SU-DHL-6 (cell line): Measurements from ENCODE around the gene LDB2.

Experiments used
- H2AFZ ChIP-seq: fragments of 200-600 bp; sonication (generic); 2 replicates; pipeline ENCODE4 v1.6.1; 2014; ENCODE audit warnings: low read depth, mild to moderate bottlenecking, moderate library complexity, mixed read lengths, antibody characterized with exemption, low read length; ENCODE audit not compliant: severe bottlenecking
- H3F3A ChIP-seq: fragments of 200-600 bp; shearing (Covaris generic); 2 replicates; pipeline ENCODE4 v1.6.0; 2016; ENCODE audit warnings: antibody characterized with exemption, mild to moderate bottlenecking; ENCODE audit not compliant: insufficient read depth
- H3K27ac ChIP-seq: fragments of 200-600 bp; sonication (generic); 2 replicates; pipeline ENCODE4 v1.5.1; 2016; ENCODE audit warnings: low read depth, mild to moderate bottlenecking, low read length, moderate library complexity, mixed read lengths
- H3K27me3 ChIP-seq: fragments of 200-600 bp; sonication (generic), shearing (Covaris generic); 2 replicates; pipeline ENCODE4 v1.6.0; 2014; ENCODE audit warnings: mild to moderate bottlenecking, low read length
- H3K36me3 ChIP-seq: fragments of 200-600 bp; sonication (generic); 2 replicates; pipeline ENCODE4 v1.6.1; 2014; ENCODE audit warnings: mild to moderate bottlenecking, low read length, mixed read lengths
- H3K4me2 ChIP-seq: fragments of 300-600, 200-600 bp; shearing (Covaris generic), sonication (generic); 2 replicates; pipeline ENCODE4 v1.6.0; 2014; ENCODE audit warnings: low read length, low read depth, mild to moderate bottlenecking; ENCODE audit not compliant: poor library complexity, severe bottlenecking
- H3K4me3 ChIP-seq: fragments of 200-600 bp; sonication (generic); 2 replicates; pipeline ENCODE4 v1.5.1; 2014; ENCODE audit warnings: antibody characterized with exemption, low read length, mild to moderate bottlenecking, mixed read lengths; ENCODE audit not compliant: insufficient read depth, poor library complexity, severe bottlenecking
- H3K79me2 ChIP-seq: fragments of 200-600 bp; sonication (generic); 2 replicates; pipeline ENCODE4 v1.6.1; 2014; ENCODE audit warnings: mild to moderate bottlenecking, low read length, moderate library complexity; ENCODE audit not compliant: insufficient read depth
- H3K9ac ChIP-seq: fragments of 200-600 bp; sonication (generic); 2 replicates; pipeline ENCODE4 v1.7.0; 2014; ENCODE audit warnings: mild to moderate bottlenecking, low read length
- H3K9me2 ChIP-seq: fragments of 200-600 bp; sonication (generic); replicated peaks from 2 replicates; pipeline ENCODE4 v1.6.1; 2014; ENCODE audit warnings: low read length; ENCODE audit not compliant: insufficient read depth
- H3K9me3 ChIP-seq: fragments of 200-600 bp; sonication (generic); 2 replicates; pipeline ENCODE4 v1.6.1; 2014; ENCODE audit warnings: low read length, mixed read lengths; ENCODE audit not compliant: insufficient read depth
- H4K20me1 ChIP-seq: fragments of 200-600 bp; sonication (generic); 2 replicates; pipeline ENCODE4 v1.6.1; 2014; ENCODE audit warnings: low read depth, mild to moderate bottlenecking, antibody characterized with exemption, low read length, moderate library complexity, mixed read lengths
- CTCF ChIP-seq: fragments of 200-600 bp; sonication (generic); IDR thresholded peaks from one replicate; pipeline ENCODE4 v1.5.1; 2017; ENCODE audit warnings: antibody characterized with exemption, mild to moderate bottlenecking, low read length, moderate library complexity; ENCODE audit not compliant: insufficient read depth, poor library complexity, severe bottlenecking
- EZH2phosphoT487 ChIP-seq: fragments of 200-600 bp; sonication (generic), shearing (Covaris generic); conservative IDR thresholded peaks from 2 replicates; pipeline ENCODE4 v1.6.1; 2018; ENCODE audit warnings: mild to moderate bottlenecking, antibody characterized with exemption, low read length, moderate library complexity, mixed read lengths

The LDB2 gene

GRCh38 chr4:16462656-16463055 is 435.8 kb downstream of the LDB2 start:
- H3K27me3 ChIP-seq: no peaks in the 10 kb centered on the region
- no peak overlapping the region for H2AFZ ChIP-seq
- H4K20me1 ChIP-seq: no peaks in the 10 kb centered on the region
- no peaks in the 10 kb centered on the region for H3K36me3 ChIP-seq
- no peaks in the 10 kb centered on the region for H3K9me2 ChIP-seq
- no peak for TF ChIP-seq EZH2phosphoT487
- no peak for TF ChIP-seq CTCF
- H3K4me3 ChIP-seq: no peak overlapping the region
- no peak overlapping the region for H3K27ac ChIP-seq
- no peaks in the 10 kb centered on the region for H3K79me2 ChIP-seq
- no peaks in the 10 kb centered on the region for H3K9me3 ChIP-seq
- H3K4me2 ChIP-seq: no peak overlapping the region
- H3F3A ChIP-seq: no peaks in the 10 kb centered on the region
- no peak overlapping the region for H3K9ac ChIP-seq

GRCh38 chr4:16461362-16461761 is 437.1 kb downstream of the LDB2 start:
- H2AFZ ChIP-seq: no peak overlapping the region
- H3K27ac ChIP-seq: no peak overlapping the region
- H3K9me3 ChIP-seq: no peaks in the 10 kb centered on the region
- no peak overlapping the region for H3K4me2 ChIP-seq
- H4K20me1 ChIP-seq: no peaks in the 10 kb centered on the region
- TF ChIP-seq CTCF (no peak), EZH2phosphoT487 (no peak)
- H3F3A ChIP-seq: no peaks in the 10 kb centered on the region
- no peaks in the 10 kb centered on the region for H3K79me2 ChIP-seq
- no peak overlapping the region for H3K9ac ChIP-seq
- H3K36me3 ChIP-seq: no peaks in the 10 kb centered on the region
- no peaks in the 10 kb centered on the region for H3K27me3 ChIP-seq
- no peaks in the 10 kb centered on the region for H3K9me2 ChIP-seq
- H3K4me3 ChIP-seq: no peak overlapping the region

- no peaks in the 10 kb centered on the region for H3K9me2 ChIP-seq
- no peaks in the 10 kb centered on the region for H3K79me2 ChIP-seq
- no peak overlapping the region for H3K4me3 ChIP-seq
- no peaks in the 10 kb centered on the region for H3K27me3 ChIP-seq
- H3K36me3 ChIP-seq: no peaks in the 10 kb centered on the region
- TF ChIP-seq CTCF (no peak), EZH2phosphoT487 (no peak)
- no peak overlapping the region for H3K9ac ChIP-seq
- H3K27ac ChIP-seq: no peak overlapping the region
- no peak overlapping the region for H2AFZ ChIP-seq
- H3K9me3 ChIP-seq: no peaks in the 10 kb centered on the region
- H3K4me2 ChIP-seq: no peak overlapping the region
- no peaks in the 10 kb centered on the region for H3F3A ChIP-seq
- H4K20me1 ChIP-seq: no peaks in the 10 kb centered on the region
Observed at GRCh38 chr4:16457944-16458343, 440.5 kb downstream of the LDB2 start.
